ENCODE data around the gene CAND2.

Gene CAND2

DNA sequence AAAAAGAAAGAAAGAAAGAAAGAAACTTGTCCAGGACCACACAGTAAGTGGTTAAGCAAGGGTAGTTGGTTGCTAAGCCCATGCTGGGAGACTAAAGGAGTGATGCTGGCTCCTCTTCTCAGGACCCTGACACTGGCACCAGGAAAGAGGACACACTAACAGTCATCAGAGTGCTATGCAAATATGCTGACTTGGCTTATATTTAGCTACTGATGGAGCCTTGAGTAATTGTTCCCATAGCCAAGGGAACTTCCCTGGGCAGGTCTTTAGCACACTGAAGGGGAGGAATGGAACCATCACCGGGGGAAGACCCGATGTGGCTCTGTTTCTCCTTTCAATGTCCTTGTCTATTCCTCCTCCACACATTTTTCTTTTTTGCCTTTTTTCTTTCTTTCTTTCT lies 43.7 kb upstream of the CAND2 start:
- DNase-seq (ENCODE audit: low read depth) = no peak
- H3K4me3 ChIP-seq (ENCODE audit: low read depth, low read length) = no peak overlapping the region
- in situ Hi-C loops (cut with HindIII; ENCODE audit: low sequenced_read_pairs) = no loop called here
- TF ChIP-seq, protein P1, sequence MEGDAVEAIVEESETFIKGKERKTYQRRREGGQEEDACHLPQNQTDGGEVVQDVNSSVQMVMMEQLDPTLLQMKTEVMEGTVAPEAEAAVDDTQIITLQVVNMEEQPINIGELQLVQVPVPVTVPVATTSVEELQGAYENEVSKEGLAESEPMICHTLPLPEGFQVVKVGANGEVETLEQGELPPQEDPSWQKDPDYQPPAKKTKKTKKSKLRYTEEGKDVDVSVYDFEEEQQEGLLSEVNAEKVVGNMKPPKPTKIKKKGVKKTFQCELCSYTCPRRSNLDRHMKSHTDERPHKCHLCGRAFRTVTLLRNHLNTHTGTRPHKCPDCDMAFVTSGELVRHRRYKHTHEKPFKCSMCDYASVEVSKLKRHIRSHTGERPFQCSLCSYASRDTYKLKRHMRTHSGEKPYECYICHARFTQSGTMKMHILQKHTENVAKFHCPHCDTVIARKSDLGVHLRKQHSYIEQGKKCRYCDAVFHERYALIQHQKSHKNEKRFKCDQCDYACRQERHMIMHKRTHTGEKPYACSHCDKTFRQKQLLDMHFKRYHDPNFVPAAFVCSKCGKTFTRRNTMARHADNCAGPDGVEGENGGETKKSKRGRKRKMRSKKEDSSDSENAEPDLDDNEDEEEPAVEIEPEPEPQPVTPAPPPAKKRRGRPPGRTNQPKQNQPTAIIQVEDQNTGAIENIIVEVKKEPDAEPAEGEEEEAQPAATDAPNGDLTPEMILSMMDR (IDR thresholded peaks at IDR 0.05; ENCODE audit: low read depth, low read length, missing control alignments) = no peak

DNA sequence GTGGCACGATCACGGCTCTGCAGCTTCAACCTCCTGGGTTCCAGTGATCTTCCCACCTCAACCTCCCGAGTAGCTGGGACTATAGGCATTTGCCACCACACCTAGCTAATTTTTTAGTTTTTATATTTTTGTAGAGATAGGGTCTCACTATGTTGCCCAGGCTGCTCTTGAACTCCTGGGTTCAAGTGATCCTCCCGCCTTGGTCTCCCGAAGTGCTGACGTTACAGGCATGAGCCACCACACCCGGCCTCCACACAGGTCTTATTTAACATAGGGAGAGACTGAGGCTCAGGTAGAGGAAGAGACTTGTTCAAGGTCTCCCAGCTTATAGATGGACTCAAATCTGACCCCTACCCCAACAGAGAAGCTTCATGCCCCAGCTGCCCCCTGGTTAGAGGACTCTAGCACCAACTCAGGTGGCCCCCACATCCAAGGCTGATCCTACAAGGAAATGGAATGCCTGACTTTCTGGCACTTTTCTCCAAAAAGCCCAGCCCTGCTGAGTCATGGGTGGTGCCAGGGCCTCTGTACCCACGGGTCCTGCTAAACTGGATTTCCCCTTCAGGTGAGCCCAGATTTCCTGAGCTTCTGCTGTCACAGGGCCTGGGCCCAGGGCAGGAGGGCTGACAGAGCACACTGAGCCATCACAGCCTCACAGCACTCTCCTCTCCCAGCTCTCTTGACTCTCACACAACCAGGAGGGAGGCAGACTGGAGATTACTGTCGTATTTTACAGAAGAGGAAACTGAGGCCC lies 43.0 kb upstream of the CAND2 start:
- TF ChIP-seq, protein P1 (IDR thresholded peaks at IDR 0.05; ENCODE audit: low read depth, low read length, missing control alignments) = no peak
- no peak for DNase-seq (ENCODE audit: low read depth)
- no peak overlapping the region for H3K4me3 ChIP-seq (ENCODE audit: low read depth, low read length)
- in situ Hi-C loops (cut with HindIII; ENCODE audit: low sequenced_read_pairs) = no loop called here

DNA sequence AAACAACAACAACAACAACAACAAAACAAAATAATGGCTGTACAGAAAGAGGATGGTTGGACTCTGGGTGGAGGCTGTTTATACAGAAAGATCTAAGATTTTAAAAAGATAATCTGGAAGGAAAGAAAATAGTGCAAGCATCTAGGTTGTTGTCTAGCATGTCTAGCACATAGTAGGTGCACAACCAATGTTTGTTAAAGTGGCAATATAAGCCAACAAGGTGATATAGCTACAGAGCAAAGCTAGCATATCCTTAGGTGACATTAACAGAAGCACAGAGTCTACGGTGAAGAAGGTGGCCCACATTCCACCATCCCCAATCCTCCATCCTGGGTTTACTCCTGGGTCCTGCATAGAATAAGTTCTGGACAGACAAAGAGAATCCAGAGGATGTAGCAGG lies 42.2 kb upstream of the CAND2 start:
- TF ChIP-seq, protein P1 (IDR thresholded peaks at IDR 0.05; ENCODE audit: low read depth, low read length, missing control alignments) = no peak
- in situ Hi-C loops (cut with HindIII; ENCODE audit: low sequenced_read_pairs) = no loop called here
- no peak overlapping the region for H3K4me3 ChIP-seq (ENCODE audit: low read depth, low read length)
- DNase-seq (ENCODE audit: low read depth) = no peak

DNA sequence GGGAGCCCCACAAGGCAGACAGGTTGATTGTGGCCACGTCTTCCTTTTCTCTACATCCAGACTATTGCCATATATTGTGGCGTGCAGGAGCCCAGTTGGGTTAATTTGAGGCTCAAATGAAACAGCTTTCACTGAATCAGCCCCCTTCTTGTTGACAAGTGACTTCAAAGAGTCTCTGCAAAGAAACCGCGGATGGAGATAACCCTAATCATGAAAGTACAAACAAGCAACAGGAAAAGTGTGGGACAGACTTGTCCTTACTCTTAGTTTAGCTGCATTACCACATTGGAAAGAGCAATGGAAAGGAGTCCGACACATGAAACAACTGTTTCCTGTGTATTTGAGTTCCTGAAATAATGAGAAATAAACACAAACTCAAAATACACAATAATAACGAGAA lies 40.7 kb upstream of the CAND2 start:
- no peak for DNase-seq (ENCODE audit: low read depth)
- TF ChIP-seq, protein P1 (IDR thresholded peaks at IDR 0.05; ENCODE audit: low read depth, low read length, missing control alignments) = no peak
- no peak overlapping the region for H3K4me3 ChIP-seq (ENCODE audit: low read depth, low read length)
- in situ Hi-C loops (cut with HindIII; ENCODE audit: low sequenced_read_pairs) = no loop called here

DNA sequence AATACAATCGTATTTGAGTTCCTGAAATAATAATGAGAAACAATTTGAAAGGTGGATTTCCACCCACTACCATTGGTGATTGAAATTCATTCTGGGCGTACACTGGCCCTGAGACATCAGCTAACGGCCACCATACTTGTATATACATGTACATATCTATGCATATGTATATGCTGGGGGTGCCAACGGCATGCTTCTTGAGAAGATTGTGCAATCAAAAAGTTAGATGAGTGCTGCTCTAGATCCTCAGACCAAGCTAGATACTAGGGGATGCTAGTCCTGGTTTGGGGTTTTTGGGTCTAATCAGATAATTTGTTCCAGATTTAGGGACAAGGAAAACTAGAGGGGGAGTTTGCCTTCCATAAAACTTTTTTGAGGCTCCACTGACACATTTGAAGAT lies 40.3 kb upstream of the CAND2 start:
- no peak for DNase-seq (ENCODE audit: low read depth)
- in situ Hi-C loops (cut with HindIII; ENCODE audit: low sequenced_read_pairs) = no loop called here
- TF ChIP-seq, protein P1 (IDR thresholded peaks at IDR 0.05; ENCODE audit: low read depth, low read length, missing control alignments) = no peak
- H3K4me3 ChIP-seq (ENCODE audit: low read depth, low read length) = no peak overlapping the region

DNA sequence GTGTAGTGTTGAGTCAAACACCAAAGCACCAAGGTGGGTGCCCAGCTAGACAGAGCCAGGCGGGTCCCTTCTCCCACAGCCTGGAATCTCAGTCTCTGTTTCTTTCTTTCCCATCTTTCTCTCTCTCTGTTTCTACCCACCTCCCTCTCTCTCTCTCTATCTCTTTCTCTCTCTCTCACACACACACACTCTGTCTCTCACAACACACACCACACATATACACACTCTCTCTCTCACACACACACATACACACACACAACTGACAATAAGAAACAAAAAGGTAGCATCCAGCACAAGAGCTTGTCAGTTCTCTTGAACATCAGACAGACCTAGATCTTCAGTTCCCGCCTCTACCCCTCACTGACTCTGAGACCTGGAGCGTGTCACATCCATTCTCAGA lies 39.8 kb upstream of the CAND2 start:
- DNase-seq (ENCODE audit: low read depth) = no peak
- in situ Hi-C loops (cut with HindIII; ENCODE audit: low sequenced_read_pairs) = no loop called here
- TF ChIP-seq, protein P1 (IDR thresholded peaks at IDR 0.05; ENCODE audit: low read depth, low read length, missing control alignments) = no peak
- no peak overlapping the region for H3K4me3 ChIP-seq (ENCODE audit: low read depth, low read length)

Data from astrocyte of the cerebellum (primary cell).